Right lung (tissue), 5 donors: ENCODE data around the gene TBC1D1. TPM values are rescaled to one million over a fixed set of nuclear protein-coding genes. Genes with fewer than 3 reads are reported as not detected.

Experiments
- polyA plus RNA-seq, 5 donors: library from polyadenylated mRNA; unstranded; fragments of 120-200 nt; gene quantifications; one replicate each; pipeline versions ENCODE4 v1.2.1 to v1.2.3, GENCODE V29; 2013; ENCODE audit warnings: inconsistent platforms in 1 of 5, low replicate concordance in 1 of 5; ENCODE audit not compliant: insufficient read length in 5 of 5, insufficient read depth in 1 of 5

TBC1D1 gene
- polyA plus RNA-seq, 5 donors = 61.0 to 70.7 (median 67.7) TPM

Other genes with a start within 250 kb of the TBC1D1 start
- gene RELL1, start 204.7 kb upstream of the TBC1D1 start, polyA plus RNA-seq = 10 to 100 TPM in 2 of 5 donors, 1 to 10 TPM in 3; 8.4 to 11.0 (median 9.4) TPM
- gene PGM2, start 64.4 kb upstream of the TBC1D1 start, polyA plus RNA-seq = 10 to 100 TPM; 20.6 to 30.5 (median 28.6) TPM
- not detected for gene PTTG2, start 69.3 kb downstream of the TBC1D1 start, polyA plus RNA-seq